Fibroblast of skin of abdomen (primary cell): Measurements from ENCODE around the gene MECR.
"Not testable (repeated sequence)": the region's sequence is repeated elsewhere in the genome, so short reads cannot be mapped to it uniquely, and the experiment has no call there.

Source experiments
- DNase-seq: peaks from one replicate; pipeline ENCODE4 v3.0.0-alpha.2; 2013

Gene MECR

DNA sequence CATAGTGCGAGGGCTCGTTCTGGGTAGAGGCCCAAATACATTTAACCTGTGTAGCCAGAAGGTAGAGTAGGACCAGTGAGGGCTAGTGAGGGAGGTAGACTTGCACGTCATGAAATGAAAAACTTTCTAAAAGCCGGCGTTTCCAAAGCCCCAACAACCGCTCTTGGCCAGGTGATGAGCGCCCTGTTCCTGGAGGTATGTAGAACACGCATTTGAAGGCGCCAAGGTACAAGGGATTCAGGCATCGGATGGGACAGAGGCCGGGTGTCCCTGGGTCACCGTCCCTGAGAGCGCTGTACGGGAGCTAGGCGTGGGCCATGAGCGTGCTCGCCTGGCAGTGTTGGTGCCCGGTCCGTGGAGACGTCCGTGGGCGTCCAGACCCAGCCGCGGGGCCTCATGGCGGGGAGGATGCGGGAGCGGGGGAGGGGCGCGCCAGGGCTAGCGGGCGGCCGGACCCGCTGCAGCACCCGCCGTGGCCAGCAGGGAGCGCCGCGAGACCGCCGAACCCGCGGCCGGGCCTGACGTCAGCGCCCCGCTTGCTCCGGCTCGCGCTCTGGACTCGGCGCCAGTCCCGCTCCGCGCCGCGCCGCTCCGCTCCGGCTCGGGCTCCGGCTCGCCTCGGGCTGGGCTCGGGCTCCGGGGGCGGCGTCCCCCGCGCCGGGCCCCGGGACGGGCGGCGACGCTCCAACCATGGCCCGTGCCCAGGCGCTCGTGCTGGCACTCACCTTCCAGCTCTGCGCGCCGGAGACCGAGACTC lies 5.4 kb upstream of the MECR start, which contains the start of gene PTPRU:
TSS of gene PTPRU (plus strand) at position 568 of the 757 bp plus-strand sequence. CDS start at position 691, 123 bp downstream.
- DNase-seq: peak; percentile 69

DNA sequence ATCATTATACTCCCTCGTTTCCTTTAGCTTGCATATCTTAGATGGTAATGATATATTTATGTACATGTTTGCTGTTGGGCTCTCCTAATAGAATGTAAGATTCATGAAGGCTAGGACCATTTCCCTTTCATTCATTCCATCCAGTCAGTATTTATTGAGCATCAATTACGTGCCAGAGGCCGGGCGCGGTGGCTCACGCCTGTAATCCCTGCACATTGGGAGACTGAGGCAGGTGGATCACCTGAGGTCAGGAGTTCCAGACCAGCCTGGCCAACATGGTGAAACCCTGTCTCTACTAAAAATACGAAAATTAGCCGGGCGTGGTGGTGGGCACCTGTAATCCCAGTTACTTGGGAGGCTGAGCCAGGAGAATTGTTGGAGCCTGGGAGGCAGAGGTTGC lies 4.1 kb upstream of the MECR start:
- not testable (repeated sequence) for DNase-seq

DNA sequence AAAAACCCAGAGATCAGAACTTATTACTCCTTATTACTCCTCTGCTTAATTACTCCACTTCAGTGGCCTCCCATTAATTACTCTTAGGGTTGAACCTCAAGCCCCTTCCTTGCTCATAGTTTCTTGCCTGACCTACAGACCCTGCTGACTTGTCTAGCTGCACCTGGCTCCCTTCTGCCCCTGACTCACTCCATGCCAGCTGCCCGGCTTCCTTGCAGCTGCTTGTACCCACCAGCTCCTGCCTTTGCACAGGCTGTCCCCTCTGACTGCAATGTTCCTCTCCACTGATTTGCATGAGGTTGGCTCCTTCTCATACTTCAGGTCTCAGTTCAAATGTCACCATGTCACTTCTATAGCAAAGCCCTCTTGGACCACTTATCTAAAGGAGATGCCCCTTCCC lies 3.7 kb upstream of the MECR start:
- no peak for DNase-seq

DNA sequence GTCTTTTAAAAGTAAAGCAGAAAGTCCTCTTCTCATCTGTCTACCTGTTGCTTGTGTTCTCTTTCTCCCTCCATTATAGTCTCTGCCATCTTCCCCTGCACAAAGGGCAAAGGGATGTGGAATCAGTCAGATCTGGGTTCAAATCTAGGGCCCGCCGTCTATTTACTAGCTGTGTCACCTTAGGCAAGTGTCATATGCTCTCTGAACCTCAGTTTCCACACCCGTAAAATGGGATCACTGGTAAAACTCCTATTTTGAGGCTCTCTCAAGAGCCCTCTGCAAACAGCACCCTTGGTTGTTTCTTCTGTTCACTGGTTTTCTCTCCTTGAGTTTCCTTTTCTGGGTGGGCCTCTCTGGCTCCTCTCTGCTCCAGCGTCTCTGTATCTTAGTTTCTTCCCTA lies 3.0 kb upstream of the MECR start:
- DNase-seq: no peak

DNA sequence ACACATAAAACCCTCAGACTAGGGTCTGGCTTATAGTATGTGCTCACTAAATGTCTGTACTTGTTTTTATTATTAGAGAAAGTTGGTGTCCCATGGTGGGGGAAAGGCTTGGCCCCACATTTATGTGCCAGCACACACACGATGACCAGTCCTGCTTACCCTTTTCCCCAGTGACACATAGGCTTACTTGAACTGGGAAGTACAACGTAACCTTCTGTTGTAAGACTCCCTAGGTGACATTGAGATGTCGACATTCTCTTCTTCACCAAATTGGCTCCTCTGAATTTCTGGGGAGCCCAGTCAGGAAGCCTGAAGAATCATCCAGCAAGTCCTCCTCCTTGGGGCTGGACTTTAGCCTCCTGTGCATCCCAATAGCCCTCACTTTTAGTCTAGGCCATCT lies 1.7 kb upstream of the MECR start:
- no peak for DNase-seq

DNA sequence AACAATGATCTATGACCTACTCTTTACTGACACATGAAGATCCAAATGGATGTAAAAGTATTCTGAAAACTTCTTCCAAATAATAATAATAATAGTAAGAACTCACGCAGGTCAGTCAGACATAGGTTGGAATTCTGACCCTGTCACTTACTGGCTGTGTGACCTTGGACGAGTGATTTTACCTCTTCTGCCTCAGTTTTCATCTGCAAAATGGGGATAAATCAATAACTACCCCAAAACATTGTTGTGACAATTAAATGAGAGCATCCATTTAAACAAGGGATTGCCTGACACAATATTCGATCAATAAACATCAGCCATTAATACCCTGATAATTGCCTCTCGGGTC lies 556 bp downstream of the MECR start:
- DNase-seq: no peak

DNA sequence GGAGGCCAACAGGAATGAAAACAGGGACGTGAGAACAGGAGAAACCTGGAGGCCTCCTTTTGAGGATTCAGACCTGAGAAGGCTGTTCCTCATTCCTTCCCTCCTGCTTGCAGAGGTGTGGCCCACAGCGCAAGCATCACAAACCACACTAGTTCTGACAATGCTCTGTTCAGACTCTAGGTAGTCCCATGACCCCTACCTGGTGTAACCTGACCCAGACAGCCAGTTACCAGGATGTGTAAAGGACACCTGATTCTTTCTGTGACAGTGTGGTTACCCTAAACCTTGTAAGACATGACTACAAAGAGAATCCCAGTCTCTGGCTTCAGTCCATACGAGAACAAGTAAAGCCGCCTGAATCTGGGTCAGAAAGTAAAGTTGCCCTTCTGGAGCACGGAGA lies 3.2 kb downstream of the MECR start:
- DNase-seq: no peak

DNA sequence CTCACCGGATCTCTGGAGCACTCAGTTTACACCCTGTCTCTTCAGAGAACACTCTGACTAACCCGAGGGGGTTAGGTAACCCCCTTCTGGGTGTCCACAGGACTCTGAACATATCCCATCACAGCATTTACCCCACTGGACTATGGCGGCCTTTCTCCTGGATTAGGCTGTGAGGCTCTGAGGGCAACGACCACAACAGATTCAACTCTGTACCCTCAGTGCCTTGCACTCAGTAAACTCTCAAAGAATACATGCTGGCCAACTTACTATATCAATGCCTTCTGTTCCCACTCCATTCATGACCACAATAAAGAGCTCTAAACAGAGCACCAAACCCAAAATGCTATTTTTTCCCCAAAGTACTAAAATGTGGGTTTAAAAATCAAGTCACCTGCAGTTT lies 5.4 kb downstream of the MECR start:
- no peak for DNase-seq

DNA sequence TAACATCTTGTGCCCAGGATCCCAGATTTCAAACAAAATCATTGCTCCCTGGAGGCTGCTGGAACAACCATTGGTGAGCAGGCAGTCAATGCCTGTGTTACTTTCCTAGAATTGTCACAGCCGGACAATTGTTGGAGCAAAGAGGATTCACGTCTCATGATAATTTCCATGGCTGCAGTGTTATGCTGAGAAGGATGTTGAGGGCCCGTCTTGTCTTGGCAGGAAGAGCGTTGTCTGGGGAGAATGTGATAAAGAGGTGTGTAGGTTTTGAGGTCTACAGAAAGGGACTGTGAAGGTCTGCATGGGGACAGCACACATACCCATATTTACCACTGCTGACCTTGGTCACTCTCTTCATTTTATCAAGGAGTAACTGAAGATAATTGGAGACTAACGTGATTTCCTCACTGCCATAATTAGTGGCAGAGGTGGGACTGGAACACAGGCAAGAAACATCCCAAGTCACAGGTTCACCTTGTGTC lies 6.3 kb downstream of the MECR start:
- no peak for DNase-seq

DNA sequence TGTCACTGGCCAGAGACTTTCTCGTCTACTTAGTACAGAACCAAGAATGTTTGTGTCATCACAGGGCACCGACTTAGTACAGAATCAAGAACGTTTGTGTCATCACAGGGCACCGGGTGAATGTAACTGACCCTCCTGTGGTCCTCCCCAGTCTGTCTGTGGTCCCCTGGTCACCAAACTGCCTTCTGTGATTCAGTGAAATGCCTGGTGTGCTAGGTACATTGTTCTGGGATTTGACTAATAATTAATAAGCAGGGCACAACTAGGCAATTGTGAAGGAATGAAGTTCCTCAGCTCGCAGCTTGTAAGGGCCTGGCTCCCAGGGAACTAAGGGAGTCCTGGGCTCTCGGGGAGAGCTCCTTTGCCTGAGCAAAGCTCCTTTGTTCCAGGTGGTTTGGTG lies 7.2 kb downstream of the MECR start:
- DNase-seq: no peak

DNA sequence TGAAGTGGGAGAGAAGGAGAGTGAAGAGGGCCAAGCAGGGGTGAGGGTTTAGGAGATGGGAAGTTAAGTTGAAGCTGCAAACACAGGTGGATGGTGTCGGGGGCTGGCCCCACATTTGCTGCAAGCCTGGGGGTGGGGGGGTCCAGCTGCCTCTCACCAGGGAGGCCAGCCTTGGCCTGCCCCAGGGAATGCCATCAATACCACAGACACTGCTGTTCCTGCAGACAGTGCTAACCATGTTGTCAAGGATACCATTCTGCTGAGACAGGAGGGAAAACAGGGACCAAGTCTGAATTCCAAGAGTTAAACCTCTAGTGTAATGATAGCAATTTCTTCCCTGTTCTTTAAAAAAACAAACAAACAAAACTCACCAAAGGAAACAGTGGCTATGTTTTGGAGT lies 8.0 kb downstream of the MECR start:
- DNase-seq: no peak

DNA sequence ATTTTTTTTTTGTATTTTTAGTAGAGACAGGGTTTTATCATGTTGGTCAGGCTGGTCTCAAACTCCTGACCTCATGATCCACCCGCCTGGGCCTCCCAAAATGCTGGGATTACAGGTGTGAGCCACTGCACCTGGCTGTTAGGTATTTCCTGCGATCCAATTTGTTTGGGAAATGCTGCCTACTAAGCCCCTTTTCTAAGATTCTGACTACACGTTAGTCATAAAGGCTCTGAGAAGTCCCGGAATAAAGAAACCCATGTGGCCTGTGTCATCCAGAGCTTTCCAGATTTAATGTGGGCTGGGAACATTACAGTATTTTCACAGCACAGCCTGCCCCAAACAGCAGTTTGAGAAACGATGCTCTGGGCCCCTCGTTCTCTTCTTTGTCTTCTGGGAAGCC lies 8.5 kb downstream of the MECR start:
- not testable (repeated sequence) for DNase-seq

DNA sequence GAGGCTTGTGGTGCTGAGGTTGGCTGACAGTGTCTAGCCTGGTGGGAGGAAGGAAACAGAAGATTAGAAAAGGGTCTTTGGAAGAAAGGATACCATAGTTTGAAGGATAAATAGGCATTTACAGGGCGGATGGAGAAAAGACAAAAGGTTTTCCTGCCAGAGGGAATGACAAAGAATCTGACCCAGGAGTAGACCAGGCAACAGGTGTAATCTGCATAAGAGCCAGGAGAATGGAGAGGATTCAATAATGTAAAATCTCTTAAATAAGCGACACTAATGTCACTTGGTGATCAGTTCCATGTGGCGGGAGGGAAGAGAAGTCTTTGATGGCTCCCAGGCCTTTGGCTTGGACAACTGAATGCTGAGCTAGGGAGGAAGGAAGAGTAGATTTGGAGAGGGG lies 9.4 kb downstream of the MECR start:
- DNase-seq: no peak

DNA sequence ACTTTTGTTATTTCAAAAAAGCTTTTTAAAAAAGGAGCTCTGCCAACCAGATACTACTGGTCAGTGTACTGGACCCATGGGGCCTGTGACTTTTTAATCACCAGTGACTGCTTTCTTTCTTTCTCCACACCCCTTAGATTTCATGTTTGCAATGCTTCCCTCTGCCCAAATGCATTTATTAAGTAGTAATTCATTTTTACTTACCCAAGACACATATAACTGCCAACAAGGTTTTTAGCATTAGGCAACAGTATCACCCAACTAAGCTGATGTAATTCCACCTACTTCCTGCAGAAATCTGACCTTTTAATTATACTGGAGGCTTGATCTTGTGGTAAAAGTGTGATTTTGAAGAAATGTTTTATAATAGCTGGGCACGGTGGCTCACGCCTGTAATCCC lies 12.5 kb downstream of the MECR start:
- no peak for DNase-seq

DNA sequence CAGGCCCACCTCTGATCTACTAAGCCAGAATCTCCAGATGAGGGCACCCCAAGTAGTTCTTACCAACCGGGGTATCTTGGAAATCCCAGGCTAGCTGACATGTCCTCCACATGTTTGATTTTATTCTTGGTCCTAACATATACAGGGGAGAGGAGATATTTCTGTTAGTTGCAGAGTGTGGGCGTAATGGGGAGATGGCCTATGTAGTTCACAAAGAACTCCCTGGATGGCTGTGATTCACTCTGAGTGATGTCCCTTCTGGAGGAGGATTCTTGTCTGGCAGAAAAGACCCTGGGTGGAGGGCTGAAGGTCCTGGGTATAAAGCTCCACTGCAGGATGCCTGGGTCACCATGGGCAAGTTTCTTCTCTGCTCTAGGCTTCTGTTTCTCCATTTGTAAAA lies 13.1 kb downstream of the MECR start:
- DNase-seq: no peak

DNA sequence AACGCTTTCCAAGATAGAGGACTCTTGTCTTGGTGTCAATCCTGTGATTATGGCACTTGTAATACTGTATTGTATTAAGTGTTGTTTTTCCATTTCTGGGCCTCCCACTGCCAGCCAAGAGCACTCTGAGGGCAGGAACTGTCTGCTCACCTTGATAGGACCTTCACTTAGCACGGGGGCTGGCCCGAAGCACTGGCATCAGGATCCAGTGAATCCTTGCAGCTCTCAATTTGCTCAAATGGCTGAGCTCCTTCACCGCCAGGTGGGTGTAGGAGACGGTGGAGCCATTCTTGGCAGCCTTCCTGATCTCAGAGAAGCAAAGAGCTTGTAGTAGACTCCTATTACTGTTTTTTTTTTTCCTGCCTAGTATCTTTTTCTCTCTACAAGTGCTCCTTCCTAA lies 17.7 kb downstream of the MECR start:
- no peak for DNase-seq

DNA sequence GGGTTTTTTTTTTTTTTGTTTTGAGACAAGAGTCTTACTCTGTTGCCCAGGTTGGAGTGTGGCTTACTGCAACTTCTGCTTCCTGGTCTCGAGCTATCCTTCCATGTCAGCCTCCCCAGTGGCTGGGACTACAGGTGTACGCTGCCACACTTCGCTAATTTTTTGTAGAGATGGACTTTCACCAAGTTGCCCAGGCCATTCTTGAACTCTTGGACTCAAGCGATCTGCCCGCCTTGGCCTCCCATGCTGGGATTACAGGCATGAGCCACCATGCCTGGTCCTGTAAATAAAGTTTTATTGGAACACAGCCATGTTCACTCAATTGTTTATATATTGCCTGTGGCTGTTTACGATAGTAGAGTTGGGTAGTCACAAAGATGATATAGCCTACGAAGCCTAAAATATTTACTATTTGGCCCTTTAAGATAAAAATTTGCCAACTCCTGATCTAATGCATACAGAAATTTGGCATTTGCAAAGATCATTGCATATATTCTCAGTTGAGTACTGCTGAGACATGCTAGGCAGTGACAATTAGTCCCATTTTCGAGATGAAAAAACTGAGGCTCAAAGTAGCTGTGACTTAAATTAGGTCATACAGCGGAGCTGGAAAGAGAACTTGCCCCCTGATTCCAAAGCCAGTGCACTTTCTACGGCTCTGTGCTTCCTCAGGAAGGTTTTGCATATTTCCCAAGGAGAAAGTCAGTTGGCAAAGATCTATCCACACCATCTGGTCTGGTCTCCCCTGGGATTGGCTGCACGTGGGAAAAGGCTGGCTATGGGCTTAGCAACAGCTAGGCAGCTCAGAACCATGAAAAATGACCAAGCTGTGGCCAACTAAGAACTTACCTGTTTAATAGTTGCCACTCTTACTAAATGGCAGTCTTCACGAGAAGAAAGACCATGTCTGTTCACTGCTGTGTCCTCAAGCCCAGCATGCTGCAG lies 19.4 kb downstream of the MECR start:
- DNase-seq: no peak

DNA sequence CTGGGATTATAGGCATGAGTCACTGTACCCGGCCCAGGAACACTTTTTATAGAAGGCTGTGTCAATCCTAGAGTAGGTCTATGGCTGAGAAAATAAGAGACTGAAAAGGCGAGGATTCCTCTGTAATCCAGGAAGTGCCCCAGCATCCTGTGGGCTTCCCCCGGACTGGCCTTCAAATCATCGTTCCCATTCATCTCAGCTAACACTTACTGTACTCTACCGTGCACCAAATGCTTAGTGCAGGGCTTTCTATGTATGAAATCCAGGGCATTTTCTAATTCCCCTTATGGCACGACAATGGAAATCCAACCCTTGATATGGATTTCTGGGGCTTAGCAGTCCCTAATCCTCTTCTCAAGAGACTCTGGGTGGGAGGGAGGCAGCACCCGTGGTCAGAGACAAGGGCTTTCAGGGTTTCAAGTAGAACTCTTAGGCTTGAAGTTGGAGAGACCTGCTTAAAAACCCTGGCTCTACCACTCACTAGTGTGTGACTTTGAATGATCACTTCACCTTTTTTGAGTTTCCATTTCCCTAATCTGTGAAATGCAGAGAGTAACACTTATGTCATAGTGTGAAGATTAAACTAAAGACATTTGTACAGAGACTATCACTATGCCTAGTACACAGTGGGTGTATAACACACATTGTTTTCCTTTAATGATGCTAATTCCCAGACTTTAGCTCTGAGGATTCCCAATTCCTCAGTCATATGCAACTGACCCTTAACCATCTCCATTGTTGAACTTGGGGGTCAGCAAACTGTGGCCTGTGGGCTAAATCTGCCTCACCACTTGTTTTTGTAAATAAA lies 20.3 kb downstream of the MECR start:
- no peak for DNase-seq

DNA sequence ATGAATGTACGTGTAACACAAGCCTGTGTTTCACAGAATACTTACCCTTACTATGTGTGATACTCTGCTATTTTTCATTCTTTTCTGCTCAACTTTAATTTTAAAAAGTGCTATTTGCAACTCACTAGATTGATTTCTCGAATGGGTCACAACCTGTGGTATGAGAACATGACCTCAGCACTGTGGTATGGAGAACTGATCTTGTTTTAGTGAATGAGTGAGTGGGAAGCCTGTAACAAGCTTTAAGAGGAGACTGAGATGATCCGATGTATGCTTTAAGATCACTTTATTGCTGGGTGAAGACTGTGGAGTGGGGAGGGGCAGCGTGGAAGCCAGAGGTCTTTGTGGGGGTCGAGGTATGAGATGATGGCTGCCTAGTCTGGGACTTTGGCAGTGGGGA lies 21.6 kb downstream of the MECR start:
- DNase-seq: peak; percentile 51

DNA sequence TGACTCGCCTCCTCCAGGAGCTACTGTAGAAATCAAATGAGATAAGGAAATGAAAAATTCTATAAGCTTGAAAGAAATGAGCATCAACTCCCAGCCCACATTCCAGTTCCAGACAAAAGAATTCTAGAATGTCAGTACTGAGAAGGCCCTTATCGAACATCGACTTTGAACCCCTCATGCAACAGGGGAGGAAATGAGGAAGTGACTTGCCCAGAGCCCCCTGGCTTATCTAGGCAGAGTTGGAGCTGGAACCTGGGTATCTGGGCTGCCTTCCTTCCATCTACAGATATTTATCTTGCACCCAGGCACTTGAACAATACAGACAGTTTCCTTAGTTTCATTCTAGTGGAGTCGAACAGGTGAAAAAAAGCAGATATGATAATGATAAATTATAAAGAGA lies 22.3 kb downstream of the MECR start:
- DNase-seq: no peak

DNA sequence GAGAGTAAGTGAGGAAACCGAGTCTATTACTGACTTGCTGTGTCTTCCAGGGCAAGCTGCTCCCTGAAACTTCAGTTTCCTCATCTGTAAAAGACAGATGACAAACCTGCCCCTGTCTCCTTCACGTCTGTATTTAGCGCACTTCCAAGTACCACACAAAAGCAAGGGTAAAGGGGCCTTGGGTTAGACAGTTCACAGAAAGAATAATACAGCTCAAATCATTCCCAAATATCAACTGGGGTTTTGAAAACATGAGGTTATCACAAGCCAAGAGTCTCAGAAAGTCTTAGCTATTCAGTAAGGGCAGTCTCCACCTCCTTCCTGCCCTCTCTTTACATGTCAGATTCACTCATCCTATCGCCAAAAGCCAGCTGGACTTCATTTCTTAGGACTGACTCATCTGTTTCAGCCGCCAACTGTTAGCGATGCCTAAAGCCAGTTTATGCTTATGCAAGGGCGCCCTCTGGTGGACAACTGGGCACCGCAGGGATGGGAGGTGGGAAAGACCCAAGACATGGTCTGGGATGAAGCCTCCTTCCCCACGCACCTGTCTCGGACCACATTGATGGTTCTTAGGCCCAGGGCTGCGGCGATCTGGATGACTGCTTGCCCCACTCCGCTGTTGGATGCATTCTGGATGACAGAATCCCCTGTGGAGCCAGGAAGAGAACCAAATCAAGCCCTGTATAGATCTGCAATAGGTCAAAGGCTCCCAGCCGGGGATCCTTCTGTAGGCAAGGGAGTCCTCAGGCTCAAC lies 28.0 kb downstream of the MECR start:
- DNase-seq: peak; percentile 97

DNA sequence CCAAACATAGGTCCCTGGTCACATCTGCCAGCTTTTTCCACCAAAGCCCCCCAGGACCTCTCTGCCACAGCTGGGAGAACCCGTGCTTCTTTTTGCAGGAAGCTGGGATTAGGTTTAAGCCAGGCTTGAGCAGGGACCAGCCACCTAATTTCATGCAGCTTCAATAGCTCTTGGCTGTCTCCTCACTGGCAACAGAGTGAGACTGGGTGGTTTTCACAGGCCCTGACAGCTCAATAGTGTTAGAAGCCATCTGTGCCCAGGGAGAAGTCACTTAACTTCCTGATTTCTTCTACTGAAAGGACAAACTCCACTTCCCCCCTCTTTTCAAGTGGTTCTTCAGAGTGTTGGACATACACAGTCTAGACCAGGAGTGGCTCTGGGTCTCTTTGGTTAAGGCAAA lies 28.7 kb downstream of the MECR start:
- no peak for DNase-seq
